ACC112 (cell line): ENCODE measurements around the gene RAPSN.

Experiments
- H2AFZ ChIP-seq: fragments of 200-600 bp; sonication (generic); one replicate; pipeline ENCODE4 v1.6.0; 2017; ENCODE audit warnings: antibody characterized with exemption, low read length; ENCODE audit not compliant: unreplicated experiment
- H3K27ac ChIP-seq: fragments of 200-600 bp; sonication (generic); 2 replicates; pipeline ENCODE4 v1.5.1; 2014; ENCODE audit warnings: low read depth, mild to moderate bottlenecking, antibody characterized with exemption, low read length, moderate library complexity
- H3K27me3 ChIP-seq: fragments of 200-600 bp; sonication (generic); 2 replicates; pipeline ENCODE4 v1.6.1; 2014; ENCODE audit warnings: mild to moderate bottlenecking, antibody characterized with exemption, low read length, moderate library complexity, mixed read lengths; ENCODE audit not compliant: insufficient read depth
- H3K36me3 ChIP-seq: fragments of 200-600 bp; sonication (generic); 2 replicates; pipeline ENCODE4 v1.6.1; 2016; ENCODE audit warnings: mild to moderate bottlenecking, antibody characterized with exemption, low read length, moderate library complexity, mixed read lengths; ENCODE audit not compliant: insufficient read depth
- H3K4me1 ChIP-seq: fragments of 200-600 bp; sonication (generic); one replicate; pipeline ENCODE4 v1.6.1; 2016; ENCODE audit warnings: low read length, mixed read lengths; ENCODE audit not compliant: insufficient read depth, unreplicated experiment, control insufficient read depth
- H3K4me3 ChIP-seq: fragments of 200-600 bp; sonication (generic); 2 replicates; pipeline ENCODE4 v1.5.1; 2014; ENCODE audit warnings: mild to moderate bottlenecking, low read depth, low read length
- H3K79me2 ChIP-seq: fragments of 200-600 bp; sonication (generic); one replicate; pipeline ENCODE4 v1.6.0; 2016; ENCODE audit warnings: low read length; ENCODE audit not compliant: control insufficient read depth, unreplicated experiment, insufficient read depth

Gene RAPSN

GRCh38 chr11:47483457-47483856 is 34.5 kb upstream of the RAPSN start:
- H2AFZ ChIP-seq = no peak overlapping the region
- no peaks in the 10 kb centered on the region for H3K27me3 ChIP-seq
- H3K27ac ChIP-seq = no peak overlapping the region
- H3K4me1 ChIP-seq = peaks cover 12% of the 10 kb centered on the region
- peaks cover 8% of the 10 kb centered on the region for H3K79me2 ChIP-seq
- H3K36me3 ChIP-seq = peaks cover 60% of the 10 kb centered on the region
- no peak overlapping the region for H3K4me3 ChIP-seq

DNA sequence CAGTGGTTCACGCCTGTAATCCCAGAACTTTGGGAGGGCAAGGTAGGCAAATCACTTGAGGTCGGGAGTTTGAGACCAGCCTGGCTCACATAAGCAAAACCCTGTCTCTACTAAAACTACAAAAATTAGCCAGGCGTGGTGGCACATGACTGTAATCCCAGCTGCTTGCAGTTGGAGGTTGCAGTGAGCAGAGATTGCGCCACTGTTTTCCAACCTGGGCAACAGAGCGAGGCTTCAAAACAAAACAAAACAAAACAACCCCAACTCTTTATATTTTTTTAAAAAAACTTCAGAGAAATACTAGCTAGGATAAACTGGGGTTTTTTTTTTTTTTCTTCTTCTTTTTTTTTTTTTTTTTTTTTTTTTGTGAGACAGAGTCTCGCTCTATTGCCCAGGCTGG is 31.8 kb upstream of the RAPSN start:
- H3K27me3 ChIP-seq = no peaks in the 10 kb centered on the region
- H3K79me2 ChIP-seq = peaks cover 10% of the 10 kb centered on the region
- peaks cover 31% of the 10 kb centered on the region for H3K4me1 ChIP-seq
- no peak overlapping the region for H2AFZ ChIP-seq
- peaks cover 57% of the 10 kb centered on the region for H3K36me3 ChIP-seq
- H3K4me3 ChIP-seq = no peak overlapping the region
- no peak overlapping the region for H3K27ac ChIP-seq

DNA sequence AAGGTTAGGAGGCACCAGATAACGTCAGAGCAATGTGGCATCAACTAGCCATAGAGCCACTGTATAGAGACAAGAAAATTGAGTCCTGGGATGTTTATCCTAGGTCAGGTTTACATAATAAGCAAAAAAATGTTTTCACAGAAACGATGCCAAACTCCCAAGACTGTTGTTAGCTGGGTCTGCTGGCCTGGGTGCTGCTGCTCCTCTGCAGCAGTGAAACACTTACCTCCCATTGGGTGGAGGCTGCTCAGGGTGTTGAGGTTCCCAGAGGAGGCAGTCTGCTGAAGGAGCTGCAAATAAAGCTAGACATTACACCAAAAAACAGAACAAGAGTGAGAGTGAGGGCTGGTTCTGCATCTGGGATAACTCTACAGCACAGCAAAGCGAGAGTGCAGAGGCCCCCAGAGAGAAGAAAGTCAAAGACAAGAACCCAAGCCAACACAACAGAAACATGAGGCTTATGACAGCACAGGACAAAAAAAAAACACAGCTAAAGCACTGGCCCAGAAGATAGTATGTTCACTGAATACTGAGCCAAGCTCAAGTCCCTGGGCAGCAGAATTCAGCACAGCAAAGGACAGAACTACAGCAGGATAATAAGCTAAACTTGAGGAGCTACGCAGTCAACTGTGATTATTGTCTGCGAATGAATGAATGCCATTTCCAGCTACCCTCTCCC is 29.9 kb upstream of the RAPSN start:
- no peaks in the 10 kb centered on the region for H3K27me3 ChIP-seq
- peaks cover 61% of the 10 kb centered on the region for H3K36me3 ChIP-seq
- peaks cover 43% of the 10 kb centered on the region for H3K4me1 ChIP-seq
- no peak overlapping the region for H3K27ac ChIP-seq
- no peak overlapping the region for H2AFZ ChIP-seq
- H3K79me2 ChIP-seq = peaks cover 14% of the 10 kb centered on the region
- H3K4me3 ChIP-seq = no peak overlapping the region

- H3K27me3 ChIP-seq = no peaks in the 10 kb centered on the region
- 0 out of 2 replicates have a peak overlapping the region, but pooled peaks have one; percentile 4 for H3K27ac ChIP-seq
- peaks cover 62% of the 10 kb centered on the region for H3K36me3 ChIP-seq
- no peak overlapping the region for H2AFZ ChIP-seq
- H3K4me3 ChIP-seq = no peak overlapping the region
- peaks cover 14% of the 10 kb centered on the region for H3K79me2 ChIP-seq
- H3K4me1 ChIP-seq = peaks cover 43% of the 10 kb centered on the region
Measured at GRCh38 chr11:47477753-47478152, 28.8 kb upstream of the RAPSN start.

DNA sequence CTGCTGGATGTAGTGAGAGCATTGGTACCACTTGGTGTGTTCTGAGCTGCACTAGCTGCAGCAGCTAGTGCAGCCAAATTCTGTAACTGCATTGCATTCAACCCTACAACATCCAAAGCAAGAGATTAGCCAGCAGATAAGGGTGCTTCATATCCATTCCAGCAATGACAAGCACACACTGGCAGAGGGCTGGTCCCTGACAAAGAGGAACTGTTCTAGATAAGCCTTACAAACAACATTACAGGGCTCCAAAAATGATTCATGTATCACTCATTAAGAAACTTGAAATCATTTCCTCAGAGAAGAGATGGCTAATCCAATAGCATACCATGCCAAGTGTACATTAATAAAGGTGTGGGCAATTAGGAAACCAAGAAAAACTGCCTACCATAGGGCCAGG is 28.4 kb upstream of the RAPSN start:
- no peaks in the 10 kb centered on the region for H3K27me3 ChIP-seq
- H3K27ac ChIP-seq = 0 out of 2 replicates have a peak overlapping the region, but pooled peaks have one; percentile 4
- no peak overlapping the region for H2AFZ ChIP-seq
- H3K4me1 ChIP-seq = peaks cover 43% of the 10 kb centered on the region
- peaks cover 61% of the 10 kb centered on the region for H3K36me3 ChIP-seq
- peaks cover 12% of the 10 kb centered on the region for H3K79me2 ChIP-seq
- H3K4me3 ChIP-seq = no peak overlapping the region

GRCh38 chr11:47470671-47471070 is 21.7 kb upstream of the RAPSN start:
- Histone ChIP-seq H3K79me2 (peaks cover 26% of the 10 kb centered on the region), H3K27ac (no peak overlapping the region)

DNA sequence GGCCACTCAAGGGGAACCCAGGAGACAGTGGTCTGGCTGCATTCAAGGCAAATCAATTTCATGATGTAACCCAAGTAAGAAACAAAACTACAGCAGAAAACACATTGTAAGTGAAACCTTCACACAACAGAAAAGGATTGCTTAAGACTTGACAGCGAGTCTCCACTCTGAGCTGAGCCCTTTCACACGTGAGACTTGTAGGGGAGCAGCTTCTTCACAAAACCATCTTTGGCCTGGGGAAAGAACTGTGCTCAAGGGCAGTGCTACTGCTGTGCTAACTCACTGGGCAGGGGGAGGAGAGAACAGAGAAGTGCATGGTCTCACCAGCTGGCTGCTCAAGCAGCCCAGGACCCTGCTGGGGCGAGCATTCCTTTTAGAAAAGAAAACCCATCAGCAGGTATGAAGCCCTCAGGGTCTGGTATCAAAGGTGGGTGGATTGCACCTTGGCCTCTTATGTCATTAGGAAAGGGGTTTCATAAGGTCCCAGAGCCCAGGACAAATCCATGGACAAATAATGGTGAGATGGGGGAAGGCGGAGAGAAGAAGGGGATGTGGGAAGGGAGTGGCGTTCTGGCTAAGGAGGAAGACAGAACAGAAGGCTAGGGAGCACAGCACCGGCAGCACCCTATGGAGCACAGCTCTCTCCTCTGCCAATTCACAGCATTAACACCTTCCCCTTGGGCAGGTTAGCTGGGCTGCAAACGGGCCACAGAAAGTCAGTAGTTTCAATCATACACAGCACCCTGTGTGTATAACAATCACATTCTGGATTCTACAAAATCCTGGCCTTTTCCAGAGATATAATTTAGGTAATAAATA is 20.6 kb upstream of the RAPSN start:
- no peaks in the 10 kb centered on the region for H3K27me3 ChIP-seq
- H3K36me3 ChIP-seq = peaks cover 36% of the 10 kb centered on the region; the same call in 1 of the 2 replicates
- H3K4me1 ChIP-seq = peaks cover 50% of the 10 kb centered on the region
- no peak overlapping the region for H3K4me3 ChIP-seq
- H3K79me2 ChIP-seq = peaks cover 34% of the 10 kb centered on the region
- no peak overlapping the region; the same call in 1 of the 2 replicates for H3K27ac ChIP-seq
- H2AFZ ChIP-seq = no peak overlapping the region

More at GRCh38 chr11:47470671-47471070, 21.7 kb upstream of the RAPSN start:
- H3K4me3 ChIP-seq = no peak overlapping the region
- H3K4me1 ChIP-seq = peaks cover 49% of the 10 kb centered on the region
- H3K36me3 ChIP-seq = peaks cover 42% of the 10 kb centered on the region
- no peak overlapping the region for H2AFZ ChIP-seq
- no peaks in the 10 kb centered on the region for H3K27me3 ChIP-seq

- H3K79me2 ChIP-seq = peaks cover 37% of the 10 kb centered on the region
- H3K4me3 ChIP-seq = no peak overlapping the region
- peaks cover 52% of the 10 kb centered on the region for H3K4me1 ChIP-seq
- peaks cover 30% of the 10 kb centered on the region; the same call in 1 of the 2 replicates for H3K36me3 ChIP-seq
- H2AFZ ChIP-seq = no peak overlapping the region
- H3K27ac ChIP-seq = no peak overlapping the region; the same call in 1 of the 2 replicates
- H3K27me3 ChIP-seq = no peaks in the 10 kb centered on the region
Measured at GRCh38 chr11:47468598-47469214, 19.8 kb upstream of the RAPSN start.

DNA sequence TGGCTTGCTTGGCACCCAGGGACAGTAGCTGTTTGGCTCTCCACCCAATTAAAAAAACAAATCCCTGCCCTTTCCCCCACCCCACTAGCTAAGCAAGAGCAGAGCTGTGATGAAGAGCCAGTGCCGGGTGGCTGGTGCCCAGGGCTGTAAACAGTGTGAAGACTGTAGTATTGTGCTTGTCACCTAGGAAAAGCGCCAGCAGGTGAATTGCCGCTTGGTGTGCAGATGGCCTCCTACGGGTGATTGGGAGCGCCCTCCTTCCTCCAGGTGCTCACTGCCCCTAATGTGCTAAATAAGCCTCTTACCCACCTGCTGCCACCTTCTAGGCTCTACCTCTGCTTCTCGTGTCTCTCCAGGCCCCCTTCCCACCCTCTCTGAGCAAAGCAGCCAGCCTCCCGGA is 18.4 kb upstream of the RAPSN start:
- H2AFZ ChIP-seq = no peak overlapping the region
- peaks cover 40% of the 10 kb centered on the region for H3K79me2 ChIP-seq
- H3K27me3 ChIP-seq = no peaks in the 10 kb centered on the region
- H3K4me3 ChIP-seq = peak overlapping the region; percentile 43; the same call in 1 of the 2 replicates
- peaks cover 18% of the 10 kb centered on the region; the same call in 1 of the 2 replicates for H3K36me3 ChIP-seq
- peak overlapping the region; percentile 77 for H3K27ac ChIP-seq
- peaks cover 52% of the 10 kb centered on the region for H3K4me1 ChIP-seq

- H3K27ac ChIP-seq = peak overlapping the region; percentile 77
- H3K4me3 ChIP-seq = peak overlapping the region; percentile 43
- H3K4me1 ChIP-seq = peaks cover 52% of the 10 kb centered on the region
- H3K36me3 ChIP-seq = peaks cover 18% of the 10 kb centered on the region; the same call in 1 of the 2 replicates
- no peaks in the 10 kb centered on the region for H3K27me3 ChIP-seq
- peaks cover 40% of the 10 kb centered on the region for H3K79me2 ChIP-seq
- no peak overlapping the region for H2AFZ ChIP-seq
Measured at GRCh38 chr11:47466701-47467250, 17.8 kb upstream of the RAPSN start.
